ENCODE measurements around the gene XPC.
A peak's percentile ranks its signal among the peaks of the same experiment; 100 is the strongest.
"Not testable (repeated sequence)": the region's sequence is repeated elsewhere in the genome, so short reads cannot be mapped to it uniquely, and the experiment has no call there.

The XPC gene

GRCh38 chr3:14133188-14133800 lies 45.1 kb downstream of the XPC start:
- no peak for DNase-seq (ENCODE audit: low read depth in 2 of 2)

DNA sequence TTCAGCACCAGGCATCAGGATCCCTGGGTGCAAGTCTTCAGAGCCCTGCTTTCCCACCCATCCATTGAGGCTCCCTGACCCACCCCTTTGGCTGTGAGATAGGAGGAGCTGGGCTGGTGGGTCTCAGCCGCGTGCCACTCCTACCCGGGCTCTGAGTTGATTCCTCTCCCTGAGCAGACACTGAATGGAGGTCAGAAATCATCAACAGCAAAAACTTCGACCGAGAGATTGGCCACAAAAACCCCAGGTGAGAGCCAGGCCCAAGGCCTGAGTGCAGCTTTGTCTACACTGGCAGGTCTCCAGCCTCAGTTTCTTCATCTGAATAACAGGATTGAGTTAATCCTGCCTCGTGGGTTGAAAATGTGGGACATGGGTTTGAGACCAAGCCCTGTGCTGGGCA lies 45.7 kb downstream of the XPC start:
- no peak for DNase-seq (ENCODE audit: low read depth in 2 of 2)

GRCh38 chr3:14132120-14132519 lies 46.3 kb downstream of the XPC start:
- DNase-seq (ENCODE audit: low read depth in 2 of 2): no peak

- DNase-seq (ENCODE audit: low read depth in 2 of 2): no peak
These were observed 47.3 kb downstream of the XPC start for GRCh38 chr3:14131134-14131533.

DNA sequence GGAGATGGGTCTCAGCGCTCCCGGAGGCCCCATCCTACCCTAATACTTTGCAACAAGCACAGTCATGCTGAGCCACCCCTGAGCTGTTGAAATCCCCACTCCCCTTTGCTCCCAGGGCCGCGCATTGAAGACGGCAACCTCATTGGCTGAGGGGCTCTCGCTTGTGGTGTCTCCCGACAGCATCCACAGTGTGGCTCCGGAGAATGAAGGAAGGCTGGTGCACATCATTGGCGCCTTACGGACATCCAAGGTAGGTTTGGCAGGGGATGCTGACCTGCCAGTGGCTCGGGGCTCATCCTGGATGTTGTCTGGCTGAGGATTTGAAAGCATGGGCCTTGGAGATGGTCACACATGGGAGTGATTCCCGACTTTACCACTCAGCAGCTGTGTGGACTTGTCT lies 47.7 kb downstream of the XPC start:
- DNase-seq (ENCODE audit: low read depth in 2 of 2): no peak

DNA sequence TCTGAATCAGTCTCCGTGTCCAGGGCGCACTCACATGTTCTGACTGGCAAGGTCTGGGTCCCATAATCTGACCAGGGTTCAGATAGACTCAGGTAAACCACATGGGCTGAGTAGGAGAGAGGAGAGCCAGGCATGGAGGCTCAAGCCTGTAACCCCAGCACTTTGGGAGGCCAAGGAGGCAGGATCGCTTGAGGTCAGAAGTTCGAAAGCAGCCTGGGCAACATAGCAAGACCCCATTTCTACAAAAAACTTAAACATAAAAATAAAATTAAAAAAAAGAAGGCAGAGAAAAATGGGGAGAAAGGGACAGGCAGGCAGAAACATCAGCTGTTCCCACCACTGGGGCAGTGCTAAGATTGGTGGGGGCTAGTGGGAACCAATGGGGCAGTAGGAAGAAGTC lies 48.2 kb downstream of the XPC start:
- DNase-seq (ENCODE audit: low read depth in 2 of 2): no peak

- no peak for DNase-seq (ENCODE audit: low read depth in 2 of 2)
These were observed 49.1 kb downstream of the XPC start for GRCh38 chr3:14129296-14129695.

- no peak for DNase-seq (ENCODE audit: low read depth in 2 of 2)
These were observed 49.7 kb downstream of the XPC start for GRCh38 chr3:14128724-14129123.

DNA sequence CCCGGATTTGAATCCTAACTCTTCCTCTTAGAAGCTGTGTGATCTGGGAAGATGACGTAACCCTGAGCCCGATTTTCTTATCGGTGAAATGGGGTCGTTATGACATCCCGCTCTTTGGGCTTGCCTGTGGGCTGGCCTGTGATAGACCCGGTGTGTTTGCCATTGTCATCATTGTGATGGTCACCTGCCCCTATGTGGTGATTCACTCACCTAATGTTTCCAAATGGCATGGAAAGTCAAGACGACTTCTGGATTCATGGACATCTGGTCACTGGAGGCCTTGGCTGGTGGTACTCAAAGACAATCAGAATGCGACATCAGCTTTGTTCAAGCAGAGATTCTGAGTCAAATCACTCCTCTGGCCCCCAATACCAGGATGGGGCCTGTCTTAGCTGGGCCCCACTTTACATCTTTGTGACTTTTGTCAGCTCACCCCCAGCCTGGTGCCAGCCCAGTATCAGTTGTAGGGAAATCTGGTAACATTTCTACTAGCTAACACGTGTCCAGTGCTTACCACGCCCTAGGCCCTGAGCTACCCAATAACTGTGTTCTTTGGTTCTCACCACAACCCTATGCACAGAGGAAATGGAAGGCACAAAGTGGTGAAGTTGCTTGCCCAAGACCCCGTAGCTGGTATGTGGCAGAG lies 50.8 kb downstream of the XPC start:
- DNase-seq (ENCODE audit: low read depth in 2 of 2): no peak

GRCh38 chr3:14126887-14127505 lies 51.4 kb downstream of the XPC start:
- DNase-seq (ENCODE audit: low read depth in 2 of 2): no peak

- no peak for DNase-seq (ENCODE audit: low read depth in 2 of 2)
These were observed 52.1 kb downstream of the XPC start for GRCh38 chr3:14126017-14126886.

GRCh38 chr3:14125193-14126016 lies 53.0 kb downstream of the XPC start:
- DNase-seq (ENCODE audit: low read depth in 2 of 2): peak; percentile 23 to 52

DNA sequence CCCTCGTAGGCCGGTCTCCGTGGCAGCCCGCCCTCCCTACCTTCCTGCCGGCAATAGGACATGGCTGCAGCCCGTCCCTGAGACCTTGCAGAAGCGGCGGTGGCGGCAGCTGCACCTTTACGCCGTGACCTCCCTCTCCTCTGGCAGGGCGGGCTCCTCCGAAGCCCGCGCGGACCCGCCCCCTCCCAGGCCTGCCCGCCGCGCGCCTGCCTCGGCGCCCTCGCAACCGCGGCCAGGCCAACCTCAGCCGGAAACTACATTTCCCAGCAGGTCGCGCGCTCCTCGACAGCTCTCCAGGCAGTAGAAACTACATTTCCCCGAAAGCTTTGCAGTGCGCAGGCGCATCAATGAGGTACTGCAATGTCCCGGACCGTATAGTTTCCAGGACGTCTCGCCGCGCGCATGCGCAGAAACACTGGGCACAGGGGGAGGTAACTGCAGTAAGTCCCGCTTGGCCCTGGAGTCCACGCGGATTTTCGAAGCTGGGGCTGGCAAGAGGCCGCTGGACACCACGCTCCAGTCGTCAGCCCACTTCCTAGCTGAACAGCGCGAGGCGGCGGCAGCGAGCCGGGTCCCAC lies 53.7 kb downstream of the XPC start, which contains the start of the genes CHCHD4 and TMEM43:
TSS of gene CHCHD4 (minus strand) at position 256 of the 578 bp plus-strand sequence. CDS start at position 62, 194 bp downstream.
TSS of gene TMEM43 (plus strand) at position 438 of the 578 bp plus-strand sequence. CDS start 142 bp downstream, outside the sequence.
- peak; percentile 92 to 94 for DNase-seq (ENCODE audit: low read depth in 2 of 2)

DNA sequence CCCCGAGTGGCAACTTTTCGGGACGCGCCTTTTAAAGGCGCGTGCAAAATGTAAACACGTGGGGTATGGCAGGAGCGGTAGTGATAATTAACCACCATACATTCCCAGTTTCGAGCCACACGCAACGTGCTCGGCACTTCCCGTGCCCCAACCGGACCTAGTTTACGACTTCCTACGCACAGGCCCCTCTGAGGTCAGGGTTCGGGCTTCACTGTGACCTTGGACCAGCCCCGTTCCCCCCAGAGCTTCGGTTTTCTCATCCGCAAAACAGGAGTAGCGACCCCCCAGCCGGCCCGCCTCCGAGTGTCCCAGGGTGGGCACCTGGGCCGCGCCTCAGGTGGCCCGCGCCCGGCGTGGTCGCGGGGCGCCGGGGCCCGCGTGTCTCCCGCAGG lies 54.2 kb downstream of the XPC start:
- DNase-seq (ENCODE audit: low read depth in 2 of 2): peak; percentile 47 to 54

GRCh38 chr3:14123308-14124222 lies 54.8 kb downstream of the XPC start:
- DNase-seq (ENCODE audit: low read depth in 2 of 2): no peak

DNA sequence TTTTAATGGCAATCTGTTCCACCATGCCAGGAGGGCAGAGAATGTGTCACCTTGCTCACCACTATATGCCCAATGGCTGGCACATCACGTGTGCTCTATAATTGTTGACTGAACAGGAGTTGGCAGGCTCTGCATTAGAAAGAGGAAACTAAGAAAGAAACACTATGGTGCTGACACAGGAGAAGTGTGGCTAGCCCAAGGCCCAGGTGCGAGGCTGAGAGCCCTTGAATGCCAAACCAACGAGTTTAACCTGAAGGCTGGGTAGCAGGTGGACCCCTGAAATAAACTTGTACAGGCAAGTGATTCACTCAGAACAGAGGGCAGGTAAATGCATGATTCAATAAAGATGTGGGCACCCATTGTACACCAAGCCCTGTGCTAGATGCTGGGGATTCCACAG lies 56.1 kb downstream of the XPC start:
- DNase-seq (ENCODE audit: low read depth in 2 of 2): no peak

DNA sequence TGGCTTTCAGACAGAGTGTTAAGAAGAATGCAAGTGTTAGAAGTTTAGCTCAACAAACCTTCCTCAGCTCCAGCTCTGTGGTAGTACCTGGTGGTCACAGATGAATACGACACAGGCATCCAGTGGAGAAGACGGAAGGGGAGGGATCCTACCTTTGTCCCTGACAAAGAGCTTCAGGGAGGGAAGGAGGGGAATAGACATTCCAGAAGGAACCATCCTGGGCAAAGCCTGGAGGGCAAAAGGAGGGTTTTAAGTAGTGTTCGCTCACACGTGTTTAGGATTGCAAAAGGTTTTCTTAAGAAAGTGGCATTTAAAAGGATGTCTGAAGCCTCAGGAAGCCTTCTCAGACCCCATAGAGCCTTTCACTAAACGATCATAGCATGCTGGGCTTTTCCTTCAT lies 56.5 kb downstream of the XPC start:
- DNase-seq (ENCODE audit: low read depth in 2 of 2): no peak

GRCh38 chr3:14120921-14121448 lies 57.4 kb downstream of the XPC start:
- DNase-seq (ENCODE audit: low read depth in 2 of 2): not testable (repeated sequence)

DNA sequence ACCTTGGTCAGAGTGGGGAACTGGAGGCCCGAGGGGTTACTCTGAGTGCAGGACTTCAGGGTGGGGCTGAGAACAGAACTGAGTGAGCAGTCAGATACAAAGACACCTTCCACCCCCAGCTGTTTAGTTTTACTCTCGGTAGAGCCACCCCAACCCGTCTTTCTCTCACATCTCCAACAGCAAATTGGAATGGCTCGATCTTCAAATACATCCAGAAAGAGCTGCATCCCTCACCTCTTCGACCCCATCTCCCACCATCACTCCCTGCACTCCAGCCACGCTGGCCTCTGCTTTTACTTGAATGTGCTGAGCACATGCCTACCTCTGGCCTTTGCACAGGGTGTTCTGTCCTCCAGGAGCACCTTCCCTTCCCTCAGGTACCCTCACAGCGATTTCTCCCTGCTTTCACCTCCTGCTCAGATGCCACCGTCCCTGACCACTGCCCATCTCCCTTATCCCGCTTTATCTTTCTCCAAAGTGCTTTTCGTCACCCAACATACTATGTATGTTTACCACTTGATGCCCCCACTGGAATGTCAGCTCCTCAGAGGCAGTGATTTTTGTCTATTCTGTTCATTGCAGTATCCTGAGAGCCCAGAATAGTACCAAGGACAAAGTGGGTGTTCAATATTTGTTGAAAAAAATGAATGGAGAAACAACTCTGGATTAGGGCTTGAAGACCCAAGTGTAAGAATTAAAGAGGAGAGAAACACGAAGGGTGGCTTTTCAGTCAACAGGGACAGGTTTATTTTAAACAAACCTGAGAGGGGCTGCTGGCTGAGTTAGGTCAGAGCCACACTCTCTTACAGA lies 58.1 kb downstream of the XPC start:
- DNase-seq (ENCODE audit: low read depth in 2 of 2): no peak
